ENCODE measurements around the gene CORO2B. TPM values are rescaled to one million over a fixed set of nuclear protein-coding genes. Genes with fewer than 3 reads are reported as not detected.

The CORO2B gene
- total and polyA plus RNA-seq, 2 of the 4 experiments (the other 2 are of a cell fraction), result 9.3 to 39.3 TPM

GRCh38 chr15:68679961-68680371 lies 101.2 kb downstream of the CORO2B start:
- Histone ChIP-seq H4K91ac (ENCODE audit: insufficient read depth, low read depth, low read length) (no peak overlapping the region), H3K23ac (ENCODE audit: low read depth, low read length) (no peak overlapping the region), H3K36me3 (ENCODE audit: control insufficient read depth, insufficient read depth, low read length) (no peaks in the 10 kb centered on the region), H4K20me1 (ENCODE audit: insufficient read depth, low read length) (peaks cover 3% of the 10 kb centered on the region; the same call in 1 of the 2 replicates), H2AK9ac (replicated peaks; ENCODE audit: low read depth, low read length, poor library complexity) (no peak overlapping the region), H3K4me1 (ENCODE audit: control insufficient read depth, insufficient read depth, low read length) (no peaks in the 10 kb centered on the region), H3K9me1 (ENCODE audit: insufficient read depth, low read length) (peaks cover 4% of the 10 kb centered on the region; the same call in 1 of the 2 replicates), H4K5ac (ENCODE audit: low read depth, low read length) (no peak overlapping the region), H4K8ac (ENCODE audit: low read depth in 2 of 2, low read length in 2 of 2) (no peak overlapping the region), H2AK5ac (ENCODE audit: low read depth, low read length) (no peak overlapping the region), H3K14ac (replicated peaks; ENCODE audit: low read depth, low read length) (no peak overlapping the region), H2BK20ac (ENCODE audit: low read depth, low read length) (no peak overlapping the region), H2BK15ac (ENCODE audit: low read depth, low read length) (no peak overlapping the region), H2BK120ac (ENCODE audit: low read depth, low read length) (no peak overlapping the region), H3K79me1 (ENCODE audit: low read depth in 1 of 2, low read length in 2 of 2) (no peaks in the 10 kb centered on the region; a peak in 1 of 4 replicates), H3K9ac (ENCODE audit: low read depth, low read length) (no peak overlapping the region), H2BK5ac (ENCODE audit: low read depth, low read length, poor library complexity, severe bottlenecking) (no peak overlapping the region), H3K56ac (ENCODE audit: extremely low read depth, insufficient read depth, low read length) (no peak overlapping the region), H3K27me3 (ENCODE audit: control insufficient read depth, insufficient read depth, low read length) (no peaks in the 10 kb centered on the region), H3K4me2 (ENCODE audit: low read depth, low read length) (no peak overlapping the region), H3K18ac (ENCODE audit: low read depth, low read length) (no peak overlapping the region), H2AFZ (replicated peaks; ENCODE audit: low read length, poor library complexity) (no peak overlapping the region), H3K4ac (ENCODE audit: low read depth, low read length) (no peak overlapping the region), H3K9me3 (ENCODE audit: control insufficient read depth, insufficient read depth, low read length) (no peaks in the 10 kb centered on the region), H3K4me3 (ENCODE audit: insufficient read depth, low read depth, low read length) (no peak overlapping the region), H3K27ac (ENCODE audit: insufficient read depth, low read length) (no peak overlapping the region)
- BruUV-seq (replicated peaks), result no TSS peak
- ATAC-seq (ENCODE audit: low read depth), result no peak
- ChIA-PET CTCF (no interaction called here), POLR2A (ENCODE audit: unreplicated experiment) (no interaction called here)
- in situ Hi-C loops (cut with MboI; ENCODE audit: low sequenced_read_pairs) (no loop called here), intact Hi-C loops (cut with micrococcal nuclease) (no loop called here), dilution Hi-C loops (cut with HindIII; ENCODE audit: low sequenced_read_pairs, unreplicated experiment) (no loop called here)
- no peak for TF ChIP-seq POLR2A (IDR thresholded peaks at IDR 0.05; ENCODE audit: low read depth, low read length)
- no peak for TF ChIP-seq CEBPB (IDR thresholded peaks at IDR 0.05; ENCODE audit: low read depth, low read length)
- TF ChIP-seq BHLHE40 (IDR thresholded peaks at IDR 0.05; ENCODE audit: low read depth, low read length), result no peak
- TF ChIP-seq, protein P1, sequence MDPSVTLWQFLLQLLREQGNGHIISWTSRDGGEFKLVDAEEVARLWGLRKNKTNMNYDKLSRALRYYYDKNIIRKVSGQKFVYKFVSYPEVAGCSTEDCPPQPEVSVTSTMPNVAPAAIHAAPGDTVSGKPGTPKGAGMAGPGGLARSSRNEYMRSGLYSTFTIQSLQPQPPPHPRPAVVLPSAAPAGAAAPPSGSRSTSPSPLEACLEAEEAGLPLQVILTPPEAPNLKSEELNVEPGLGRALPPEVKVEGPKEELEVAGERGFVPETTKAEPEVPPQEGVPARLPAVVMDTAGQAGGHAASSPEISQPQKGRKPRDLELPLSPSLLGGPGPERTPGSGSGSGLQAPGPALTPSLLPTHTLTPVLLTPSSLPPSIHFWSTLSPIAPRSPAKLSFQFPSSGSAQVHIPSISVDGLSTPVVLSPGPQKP (IDR thresholded peaks at IDR 0.05; ENCODE audit: borderline replicate concordance, low read depth, low read length), result no peak
- TF ChIP-seq FOS (IDR thresholded peaks at IDR 0.05; ENCODE audit: low read depth, low read length), result no peak
- no peak for TF ChIP-seq SMC3 (IDR thresholded peaks at IDR 0.05; ENCODE audit: low read depth, low read length)
- TF ChIP-seq RAD21 (IDR thresholded peaks at IDR 0.05; ENCODE audit: low read length), result no peak
- TF ChIP-seq MXI1 (IDR thresholded peaks at IDR 0.05; ENCODE audit: borderline replicate concordance, low read depth, low read length), result no peak
- no peak for TF ChIP-seq RCOR1 (IDR thresholded peaks at IDR 0.05; ENCODE audit: insufficient replicate concordance, low read length)
- TF ChIP-seq, protein P2, sequence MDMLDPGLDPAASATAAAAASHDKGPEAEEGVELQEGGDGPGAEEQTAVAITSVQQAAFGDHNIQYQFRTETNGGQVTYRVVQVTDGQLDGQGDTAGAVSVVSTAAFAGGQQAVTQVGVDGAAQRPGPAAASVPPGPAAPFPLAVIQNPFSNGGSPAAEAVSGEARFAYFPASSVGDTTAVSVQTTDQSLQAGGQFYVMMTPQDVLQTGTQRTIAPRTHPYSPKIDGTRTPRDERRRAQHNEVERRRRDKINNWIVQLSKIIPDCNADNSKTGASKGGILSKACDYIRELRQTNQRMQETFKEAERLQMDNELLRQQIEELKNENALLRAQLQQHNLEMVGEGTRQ (IDR thresholded peaks at IDR 0.05; ENCODE audit: low read depth, low read length), result no peak
- no peak for TF ChIP-seq RFX5 (IDR thresholded peaks at IDR 0.05; ENCODE audit: low read depth, low read length)
- no peak for TF ChIP-seq MAFK (IDR thresholded peaks at IDR 0.05; ENCODE audit: low read depth, low read length)
- no peak for DNase-seq
- no CpG with 5 or more reads among the region's 4 CpGs for WGBS, 2 experiments (ENCODE audit: extremely low coverage in 2 of 2, insufficient read length in 1 of 2)
